Breast epithelium (tissue), 3 donors: ENCODE data around the gene IGF2BP2.

Experiments
- CTCF ChIP-seq, 3 donors: fragments of 450-650 bp; IDR thresholded peaks; one replicate each; pipeline ENCODE4 v1.5.1; 2016 to 2017; ENCODE audit warnings: antibody characterized with exemption in 3 of 3, mild to moderate bottlenecking in 3 of 3, moderate library complexity in 3 of 3
- POLR2A ChIP-seq: fragments of 450-650 bp; IDR thresholded peaks from one replicate; pipeline ENCODE4 v1.6.1; 2016; ENCODE audit warnings: antibody characterized with exemption, mild to moderate bottlenecking, moderate library complexity
- POLR2AphosphoS5 ChIP-seq, 3 donors: sonication (generic); formaldehyde crosslinking; IDR thresholded peaks; one replicate each; pipeline ENCODE4 v1.6.1; 2017; ENCODE audit warnings: antibody characterized with exemption in 3 of 3

- no peak for TF ChIP-seq POLR2A
- no peak for TF ChIP-seq CTCF (IDR thresholded peaks at IDR 0.05)
- TF ChIP-seq POLR2AphosphoS5 (IDR thresholded peaks at IDR 0.05), result no peak
Observed at GRCh38 chr3:185763347-185764005, 61.4 kb downstream of the IGF2BP2 start.
